22Rv1 (cell line): Measurements from ENCODE around the gene TNFRSF18.

ENCODE experiments used
- CTCF ChIP-seq: fragments of 450-650 bp; IDR thresholded peaks from 2 replicates; pipeline ENCODE4 v1.5.1; 2017; ENCODE audit warnings: mild to moderate bottlenecking
- ZFX ChIP-seq: fragments of 450-650 bp; IDR thresholded peaks from 2 replicates; pipeline ENCODE4 v1.6.1; 2017; ENCODE audit warnings: antibody characterized with exemption, borderline replicate concordance

GRCh38 chr1:1218524-1219200, 12.3 kb upstream of the TNFRSF18 start:
- no peak for TF ChIP-seq CTCF
- no peak for TF ChIP-seq ZFX
